GM21423 (cell line): ENCODE results near the gene PPWD1.
A peak's percentile ranks its signal among the peaks of the same experiment; 100 is the strongest.
"Not testable (repeated sequence)": the region's sequence is repeated elsewhere in the genome, so short reads cannot be mapped to it uniquely, and the experiment has no call there.

Source experiments
- ATAC-seq: cut with Tn5 transposase; IDR thresholded peaks from one replicate; pipeline ENCODE4 v1.9.1; 2021; ENCODE audit warnings: mild to moderate bottlenecking, moderate library complexity; ENCODE audit not compliant: unreplicated experiment

The PPWD1 gene

DNA sequence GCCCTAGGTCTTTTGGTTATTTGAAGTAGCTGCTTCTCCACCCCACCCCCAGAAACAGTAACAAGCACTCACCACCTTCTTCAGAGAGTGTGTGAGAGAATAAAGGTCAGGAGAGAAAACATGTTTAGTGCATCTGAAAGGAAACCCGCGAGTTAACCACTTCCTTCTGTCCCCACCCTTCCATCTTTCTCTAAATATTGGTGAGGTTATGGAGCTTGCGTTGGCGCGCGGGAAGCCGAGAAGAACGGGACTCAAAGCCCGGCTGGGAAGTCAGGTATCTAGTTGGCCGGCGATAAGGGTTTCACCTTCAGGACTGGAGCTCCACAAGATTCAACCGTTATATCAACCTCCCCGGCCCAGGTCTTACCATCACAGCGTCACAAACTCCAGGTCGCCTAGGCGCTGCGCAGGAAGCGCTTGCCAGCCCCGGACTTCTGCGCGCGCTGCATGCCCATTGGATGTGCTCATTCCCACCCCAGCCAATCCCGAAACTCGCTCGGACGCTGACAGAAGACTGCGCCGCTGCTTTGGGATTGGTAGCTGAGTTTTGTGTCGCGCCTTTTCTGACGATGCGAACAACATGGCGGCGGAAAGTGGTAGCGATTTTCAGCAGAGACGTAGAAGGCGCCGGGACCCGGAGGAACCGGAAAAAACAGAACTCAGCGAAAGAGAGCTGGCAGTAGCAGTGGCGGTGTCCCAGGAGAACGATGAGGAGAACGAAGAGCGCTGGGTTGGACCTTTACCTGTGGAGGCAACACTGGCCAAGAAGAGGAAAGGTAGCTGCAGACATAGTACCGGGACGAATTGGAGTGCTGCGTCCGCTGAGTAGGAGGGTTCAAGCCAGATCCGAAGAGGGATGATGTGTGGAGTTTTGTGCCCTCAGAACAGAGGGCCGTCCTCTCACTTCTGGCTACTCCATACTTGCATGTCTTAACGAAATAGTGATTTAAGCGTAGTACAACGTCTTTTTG, at the start of gene PPWD1, which contains the start of gene CENPK:
TSS of gene PPWD1 (plus strand) at position 566 of the 971 bp plus-strand sequence. CDS start at position 581, 15 bp downstream.
TSS of gene CENPK (minus strand) at position 438 of the 971 bp plus-strand sequence. CDS start 8,261 bp downstream, outside the sequence.
- ATAC-seq = peak; percentile 99

GRCh38 chr5:65525726-65526125, 37.4 kb upstream of the PPWD1 start:
- no peak for ATAC-seq

- ATAC-seq = no peak
Observed at GRCh38 chr5:65530904-65531303, 32.2 kb upstream of the PPWD1 start.

- no peak for ATAC-seq
Observed at GRCh38 chr5:65535529-65535987, 27.5 kb upstream of the PPWD1 start.

GRCh38 chr5:65539827-65540226, 23.3 kb upstream of the PPWD1 start:
- no peak for ATAC-seq

GRCh38 chr5:65544473-65544872, 18.6 kb upstream of the PPWD1 start:
- ATAC-seq = no peak

DNA sequence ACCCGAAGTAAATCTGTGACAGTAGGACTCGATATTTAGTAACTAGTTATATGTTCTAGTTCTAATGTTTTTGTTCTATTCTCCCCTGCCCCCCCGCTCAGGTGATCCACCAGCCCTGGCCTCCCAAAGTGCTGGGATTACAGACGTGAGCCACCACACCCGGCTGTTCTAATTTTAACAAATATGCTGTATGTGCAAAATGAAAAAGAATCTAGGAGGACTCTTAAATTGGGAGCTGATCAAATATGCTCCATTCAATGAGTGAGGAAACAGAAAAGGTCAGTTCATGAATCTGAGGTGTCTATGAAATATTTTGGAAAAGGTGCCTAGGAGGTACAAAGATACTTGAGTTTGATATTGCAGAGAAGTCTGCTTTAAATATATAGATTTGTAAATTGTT, 17.0 kb upstream of the PPWD1 start:
- ATAC-seq = no peak

- no peak for ATAC-seq
Observed at GRCh38 chr5:65548281-65548680, 14.8 kb upstream of the PPWD1 start.

- ATAC-seq = no peak
Observed at GRCh38 chr5:65553941-65554340, 9.2 kb upstream of the PPWD1 start.

GRCh38 chr5:65555287-65555686, 7.8 kb upstream of the PPWD1 start:
- no peak for ATAC-seq

DNA sequence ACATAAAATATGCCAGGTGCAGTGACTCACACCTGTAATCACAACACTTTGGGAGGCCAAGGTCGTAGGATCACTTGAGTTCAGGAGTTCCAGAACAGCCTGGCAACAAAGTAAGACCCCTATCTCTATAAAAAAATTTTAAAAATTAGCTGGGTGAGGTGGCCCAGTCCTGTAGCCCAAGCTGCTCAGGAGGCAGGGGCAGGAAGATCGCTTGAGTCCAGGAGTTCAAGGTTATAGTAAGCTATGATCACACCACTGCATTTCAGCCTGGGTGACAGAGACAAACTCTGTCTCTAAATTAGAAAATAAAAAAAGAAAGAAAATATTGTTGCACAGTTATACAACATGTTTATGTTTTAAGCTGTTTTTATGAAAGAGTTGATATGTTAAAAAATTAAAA, 6.9 kb upstream of the PPWD1 start:
- ATAC-seq = no peak

GRCh38 chr5:65556718-65557117, 6.4 kb upstream of the PPWD1 start:
- ATAC-seq = no peak

- no peak for ATAC-seq
Observed at GRCh38 chr5:65563777-65564176, 681 bp downstream of the PPWD1 start.

DNA sequence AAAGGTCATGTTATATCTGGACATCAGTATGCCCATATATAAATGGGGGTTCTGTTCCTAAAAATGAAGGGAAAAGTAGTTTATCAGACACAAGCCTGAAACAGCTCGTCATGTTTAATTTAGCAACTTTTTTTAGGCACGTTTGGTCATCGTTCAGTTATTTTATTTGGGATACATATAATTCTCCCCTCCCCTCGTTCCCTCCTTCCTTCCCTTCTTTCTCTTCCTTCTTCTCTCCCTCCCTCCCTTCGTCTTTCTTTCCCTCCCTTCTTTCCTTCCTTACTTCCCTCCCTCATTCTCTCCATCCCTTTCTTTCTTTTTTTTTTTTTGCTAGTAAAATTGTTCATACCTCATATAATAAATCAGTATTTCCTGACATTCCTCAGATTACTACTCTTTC, 3.4 kb downstream of the PPWD1 start:
- no peak for ATAC-seq

DNA sequence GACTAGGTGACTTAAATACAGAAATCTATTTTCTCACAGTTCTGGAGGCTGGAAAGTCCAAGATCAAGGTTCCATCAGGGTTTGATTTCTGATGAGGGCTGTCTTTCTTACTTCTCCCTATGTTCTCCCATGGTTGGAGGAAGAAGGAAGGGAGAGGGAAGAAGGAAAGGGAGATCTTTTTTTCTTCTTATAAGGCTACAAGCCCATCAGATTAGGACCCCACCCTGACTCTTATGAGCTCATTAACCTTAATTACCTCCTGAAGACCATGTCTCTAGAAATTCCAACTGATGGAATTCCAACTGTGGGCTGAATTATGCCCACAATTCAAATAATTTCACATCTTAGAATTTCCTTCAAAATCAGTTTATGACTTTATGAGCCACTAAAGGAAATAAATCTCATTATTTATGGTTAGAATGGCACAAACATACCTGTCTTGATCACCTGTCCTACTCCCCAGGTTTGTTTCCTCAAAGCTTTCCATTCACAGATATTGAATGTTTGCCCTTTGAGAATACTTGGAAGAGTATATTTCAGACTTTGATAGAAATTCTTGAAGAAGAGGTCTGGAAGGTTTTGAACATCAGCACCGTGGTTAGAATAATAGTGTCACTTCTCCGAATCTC, 7.6 kb downstream of the PPWD1 start:
- ATAC-seq = no peak

GRCh38 chr5:65577141-65577540, 14.0 kb downstream of the PPWD1 start:
- no peak for ATAC-seq

- no peak for ATAC-seq
Observed at GRCh38 chr5:65588694-65589093, 25.6 kb downstream of the PPWD1 start.

GRCh38 chr5:65601761-65602160, 38.7 kb downstream of the PPWD1 start:
- ATAC-seq = not testable (repeated sequence)

DNA sequence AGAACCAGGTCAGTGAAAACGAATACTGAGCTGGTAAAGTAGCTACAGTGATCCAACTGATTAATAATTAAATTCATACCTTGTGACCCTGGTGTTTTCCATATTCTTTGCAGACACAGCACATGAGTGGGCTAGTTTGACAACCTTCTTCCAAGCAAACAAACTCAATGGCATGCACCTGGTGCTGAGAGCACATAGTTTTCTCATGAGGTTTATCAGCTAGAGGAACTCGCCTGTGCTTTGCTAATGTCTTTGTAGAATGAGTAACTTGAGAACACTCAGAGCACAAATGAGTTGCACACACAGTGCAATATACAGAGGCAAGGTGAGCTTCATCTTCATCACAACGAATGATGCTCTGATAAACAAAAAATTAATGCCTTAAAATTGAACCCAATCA, 48.4 kb downstream of the PPWD1 start:
- ATAC-seq = no peak

DNA sequence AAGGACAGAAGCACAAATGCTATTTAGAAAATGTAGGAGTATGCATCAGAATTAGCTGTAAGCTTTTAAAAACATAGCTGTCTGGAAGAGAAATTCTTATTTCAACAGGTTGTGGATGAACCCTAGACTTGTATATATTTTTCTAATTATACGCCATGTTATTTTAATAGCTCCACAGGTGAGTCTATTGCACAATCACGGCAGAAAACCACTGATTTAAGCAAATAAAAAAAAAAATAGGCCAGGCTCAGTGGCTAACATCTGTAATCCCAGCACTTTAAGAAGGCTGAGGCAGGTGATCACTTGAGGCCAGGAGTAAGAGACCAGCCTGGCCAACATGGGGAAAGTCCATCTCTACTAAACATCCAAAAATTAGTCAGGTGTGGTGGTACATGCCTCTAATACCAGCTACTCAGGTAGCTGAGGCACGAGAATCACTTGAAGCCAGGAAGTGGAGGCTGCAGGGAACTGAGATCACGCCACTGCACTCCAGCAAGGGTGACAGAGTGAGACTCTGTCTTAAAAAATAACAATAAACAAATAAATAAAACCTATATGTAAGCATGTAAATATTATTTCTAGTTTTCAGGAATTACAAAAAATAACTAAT, 49.3 kb downstream of the PPWD1 start:
- ATAC-seq = no peak

- no peak for ATAC-seq
Observed at GRCh38 chr5:65620021-65620420, 56.9 kb downstream of the PPWD1 start.
